ENCODE data around the gene CACNB1.

Gene CACNB1

GRCh38 chr17:39197380-39198185, at the start of gene CACNB1:
TSS of gene CACNB1 (minus strand) at chr17:39197669. CDS start at chr17:39197495, 174 bp downstream.
- peak; percentile 68 to 84 for DNase-seq

- no peak for DNase-seq
Observed at GRCh38 chr17:39246274-39246673, 48.8 kb upstream of the CACNB1 start.

- DNase-seq = peak; percentile 69 to 72
Observed at GRCh38 chr17:39244600-39245570, 47.4 kb upstream of the CACNB1 start.

- no peak for DNase-seq
Observed at GRCh38 chr17:39244016-39244599, 46.6 kb upstream of the CACNB1 start.

GRCh38 chr17:39243155-39243554, 45.7 kb upstream of the CACNB1 start:
- no peak for DNase-seq

- no peak for DNase-seq
Observed at GRCh38 chr17:39240631-39241030, 43.2 kb upstream of the CACNB1 start.

- DNase-seq = peak; percentile 61 to 80
Observed at GRCh38 chr17:39239640-39240314, 42.3 kb upstream of the CACNB1 start.

GRCh38 chr17:39238311-39238972, 41.0 kb upstream of the CACNB1 start:
- peak; percentile 70 to 85 for DNase-seq

- DNase-seq = no peak
Observed at GRCh38 chr17:39237586-39237985, 40.1 kb upstream of the CACNB1 start.

- DNase-seq = peak; percentile 8 to 50
Observed at GRCh38 chr17:39236981-39237441, 39.5 kb upstream of the CACNB1 start.

GRCh38 chr17:39236450-39236927, 39.0 kb upstream of the CACNB1 start:
- no peak for DNase-seq

GRCh38 chr17:39235555-39236449, 38.3 kb upstream of the CACNB1 start:
- DNase-seq = peak; percentile 76

- DNase-seq = peak; percentile 26 to 32
Observed at GRCh38 chr17:39231591-39232551, 34.4 kb upstream of the CACNB1 start.

- DNase-seq = no peak
Observed at GRCh38 chr17:39231091-39231561, 33.7 kb upstream of the CACNB1 start.

GRCh38 chr17:39230361-39230760, 32.9 kb upstream of the CACNB1 start:
- DNase-seq = no peak

GRCh38 chr17:39229274-39229913, 31.9 kb upstream of the CACNB1 start:
- no peak for DNase-seq

GRCh38 chr17:39227364-39227919, 30.0 kb upstream of the CACNB1 start:
- no peak for DNase-seq

- DNase-seq = peak; percentile 45 to 59
Observed at GRCh38 chr17:39225959-39226683, 28.7 kb upstream of the CACNB1 start.
